Body of pancreas (tissue), 4 donors: ENCODE measurements around the gene PEX11A. TPM values are rescaled to one million over a fixed set of nuclear protein-coding genes. Genes with fewer than 3 reads are reported as not detected.

Experiments used
- ATAC-seq: fragments of 150-250 bp; one replicate; pipeline ENCODE4 v1.9.1; 2016
- DNase-seq, 4 donors: peaks; one replicate each; pipeline ENCODE4 v3.0.0-alpha.2; 2019
- H3K27ac ChIP-seq, 4 donors: fragments of 200-600 bp; sonication (generic); 1 replicate in 3 of 4; 2 replicates in 1 of 4; pipeline versions ENCODE4 v1.5.1 to v1.6.1; 2016 to 2019; ENCODE audit warnings: mild to moderate bottlenecking in 1 of 4, mixed read lengths in 1 of 4, moderate library complexity in 1 of 4
- H3K27me3 ChIP-seq, 2 donors: fragments of 200-600 bp; sonication (generic); one replicate each; pipeline ENCODE4 v1.6.0; 2016; ENCODE audit warnings: mild to moderate bottlenecking in 1 of 2
- H3K36me3 ChIP-seq, 2 donors: fragments of 200-600 bp; sonication (generic); replicated peaks in 1 of 2; 2 replicates each; pipeline ENCODE4 v1.5.1; 2016; ENCODE audit warnings: low read depth in 2 of 2; ENCODE audit not compliant: insufficient read depth in 1 of 2
- H3K4me1 ChIP-seq: fragments of 200-600 bp; sonication (generic); one replicate; pipeline ENCODE4 v1.6.0; 2016
- H3K4me3 ChIP-seq, 2 donors: fragments of 200-600 bp; sonication (generic); 1 replicate in 1 of 2; 2 replicates in 1 of 2; pipeline ENCODE4 v1.5.1; 2016 to 2019
- H3K9me3 ChIP-seq, 3 donors: fragments of 200-600 bp; sonication (generic); 1 replicate in 2 of 3; 2 replicates in 1 of 3; pipeline ENCODE4 v1.5.1; 2016
- POLR2A ChIP-seq, 3 donors: fragments of 450-650 bp; IDR thresholded peaks; one replicate each; pipeline ENCODE4 v1.6.1; 2016; ENCODE audit warnings: antibody characterized with exemption in 3 of 3, mild to moderate bottlenecking in 2 of 3
- WGBS, 2 donors: methylation state at CpG; one replicate each; pipeline ENCODE4 v1.1.5; 2017; 5-methylcytosine and 5-hydroxymethylcytosine counted together
- intact Hi-C: fragments of 100-400 bp; cut with DNase I; formaldehyde crosslinking; loops from one replicate; pipeline ENCODE4 v1.15.1; 2023
- total RNA-seq, 2 donors: library from RNA; depleted of rRNA; stranded (reverse); fragments of >200 nt; gene quantifications; one replicate each; pipeline ENCODE4 v1.1.0, GENCODE V29; 2016
- TF ChIP-seq, protein P1 (sequence below), 7 experiments: fragments of 450-650 bp in 4 of 7; fragments of 200-600 bp in 3 of 7; sonication (generic) in 3 of 7; IDR thresholded peaks; one replicate each; pipeline ENCODE4 v1.5.1; 2016 to 2019; ENCODE audit warnings: antibody characterized with exemption in 7 of 7

The PEX11A gene
- total RNA-seq, 2 donors from 2014 or later: 14.5 to 25.1 TPM

GRCh38 chr15:89669941-89670340 is 20.6 kb downstream of the PEX11A start:
- no peak overlapping the region for H3K4me3 ChIP-seq
- H3K27me3 ChIP-seq: no peaks in the 10 kb centered on the region
- H3K4me1 ChIP-seq: peaks cover 6% of the 10 kb centered on the region
- H3K9me3 ChIP-seq: no peaks in the 10 kb centered on the region
- WGBS, 2 donors: 89% methylated on average over 15 of the region's 15 CpGs; no CpG with 5 or more reads in 1 of the 2 donors
- ATAC-seq: no peak
- no peak for DNase-seq
- H3K27ac ChIP-seq: no peak overlapping the region
- H3K36me3 ChIP-seq: no peaks in the 10 kb centered on the region
- TF ChIP-seq, protein P1, sequence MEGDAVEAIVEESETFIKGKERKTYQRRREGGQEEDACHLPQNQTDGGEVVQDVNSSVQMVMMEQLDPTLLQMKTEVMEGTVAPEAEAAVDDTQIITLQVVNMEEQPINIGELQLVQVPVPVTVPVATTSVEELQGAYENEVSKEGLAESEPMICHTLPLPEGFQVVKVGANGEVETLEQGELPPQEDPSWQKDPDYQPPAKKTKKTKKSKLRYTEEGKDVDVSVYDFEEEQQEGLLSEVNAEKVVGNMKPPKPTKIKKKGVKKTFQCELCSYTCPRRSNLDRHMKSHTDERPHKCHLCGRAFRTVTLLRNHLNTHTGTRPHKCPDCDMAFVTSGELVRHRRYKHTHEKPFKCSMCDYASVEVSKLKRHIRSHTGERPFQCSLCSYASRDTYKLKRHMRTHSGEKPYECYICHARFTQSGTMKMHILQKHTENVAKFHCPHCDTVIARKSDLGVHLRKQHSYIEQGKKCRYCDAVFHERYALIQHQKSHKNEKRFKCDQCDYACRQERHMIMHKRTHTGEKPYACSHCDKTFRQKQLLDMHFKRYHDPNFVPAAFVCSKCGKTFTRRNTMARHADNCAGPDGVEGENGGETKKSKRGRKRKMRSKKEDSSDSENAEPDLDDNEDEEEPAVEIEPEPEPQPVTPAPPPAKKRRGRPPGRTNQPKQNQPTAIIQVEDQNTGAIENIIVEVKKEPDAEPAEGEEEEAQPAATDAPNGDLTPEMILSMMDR (IDR thresholded peaks at IDR 0.05): no peak
- TF ChIP-seq POLR2A (IDR thresholded peaks at IDR 0.05): no peak
- intact Hi-C loops: no loop called here

DNA sequence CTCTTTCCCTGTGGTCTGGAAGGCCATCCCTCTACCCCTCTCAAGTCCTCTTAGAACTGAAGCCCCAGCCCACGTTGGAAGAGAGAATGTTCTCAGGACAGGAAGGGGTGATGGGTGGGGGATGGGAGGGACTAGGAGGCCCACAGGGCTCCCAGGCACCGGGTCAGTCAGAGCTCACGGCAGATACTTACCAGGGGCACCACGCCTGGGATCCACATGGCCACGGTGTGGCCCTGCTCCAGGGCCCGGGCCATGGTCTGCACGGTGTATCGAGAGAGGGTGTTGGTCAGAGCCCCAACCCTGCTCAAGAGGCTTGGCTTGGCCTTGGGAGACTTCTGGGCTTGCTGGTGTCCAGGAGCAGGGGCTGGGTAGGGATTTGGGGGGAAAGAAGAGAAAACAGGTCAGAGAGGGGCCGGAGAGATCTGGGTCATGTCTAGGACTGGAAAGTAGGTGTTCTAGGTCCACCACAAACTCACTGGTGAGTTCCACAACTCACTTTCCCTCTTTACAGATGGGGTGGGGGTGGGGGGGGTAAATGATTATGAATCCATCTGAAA is 21.2 kb downstream of the PEX11A start:
- TF ChIP-seq POLR2A (IDR thresholded peaks at IDR 0.05): no peak
- TF ChIP-seq, protein P1 (IDR thresholded peaks at IDR 0.05): no peak
- Histone ChIP-seq H3K36me3 (no peaks in the 10 kb centered on the region), H3K4me1 (peaks cover 8% of the 10 kb centered on the region), H3K4me3 (no peak overlapping the region), H3K9me3 (no peaks in the 10 kb centered on the region), H3K27me3 (no peaks in the 10 kb centered on the region), H3K27ac (no peak overlapping the region)
- ATAC-seq (no peak), DNase-seq (no peak)
- WGBS, 2 donors: 65 to 83% methylated on average over 6 to 9 of the region's 9 CpGs
- intact Hi-C loops: no loop called here

GRCh38 chr15:89668171-89668570 is 22.4 kb downstream of the PEX11A start:
- WGBS, 2 donors: 84 to 97% methylated on average over 3 of the region's 3 CpGs
- Histone ChIP-seq H3K27me3 (no peaks in the 10 kb centered on the region), H3K36me3 (no peaks in the 10 kb centered on the region), H3K4me1 (peaks cover 10% of the 10 kb centered on the region), H3K4me3 (no peak overlapping the region), H3K9me3 (no peaks in the 10 kb centered on the region), H3K27ac (no peak overlapping the region)
- DNase-seq (no peak), ATAC-seq (no peak)
- intact Hi-C loops: no loop called here
- TF ChIP-seq, protein P1 (IDR thresholded peaks at IDR 0.05): no peak

GRCh38 chr15:89667706-89667960 is 22.9 kb downstream of the PEX11A start:
- Histone ChIP-seq H3K36me3 (no peaks in the 10 kb centered on the region), H3K9me3 (no peaks in the 10 kb centered on the region), H3K4me1 (peaks cover 14% of the 10 kb centered on the region), H3K27ac (no peak overlapping the region), H3K27me3 (no peaks in the 10 kb centered on the region), H3K4me3 (no peak overlapping the region)
- intact Hi-C loops: no loop called here
- TF ChIP-seq, protein P1 (IDR thresholded peaks at IDR 0.05): no peak
- no peak for TF ChIP-seq POLR2A (IDR thresholded peaks at IDR 0.05)
- DNase-seq (no peak), ATAC-seq (no peak)
- 90 to 99% methylated on average over 7 of the region's 7 CpGs for WGBS, 2 donors

DNA sequence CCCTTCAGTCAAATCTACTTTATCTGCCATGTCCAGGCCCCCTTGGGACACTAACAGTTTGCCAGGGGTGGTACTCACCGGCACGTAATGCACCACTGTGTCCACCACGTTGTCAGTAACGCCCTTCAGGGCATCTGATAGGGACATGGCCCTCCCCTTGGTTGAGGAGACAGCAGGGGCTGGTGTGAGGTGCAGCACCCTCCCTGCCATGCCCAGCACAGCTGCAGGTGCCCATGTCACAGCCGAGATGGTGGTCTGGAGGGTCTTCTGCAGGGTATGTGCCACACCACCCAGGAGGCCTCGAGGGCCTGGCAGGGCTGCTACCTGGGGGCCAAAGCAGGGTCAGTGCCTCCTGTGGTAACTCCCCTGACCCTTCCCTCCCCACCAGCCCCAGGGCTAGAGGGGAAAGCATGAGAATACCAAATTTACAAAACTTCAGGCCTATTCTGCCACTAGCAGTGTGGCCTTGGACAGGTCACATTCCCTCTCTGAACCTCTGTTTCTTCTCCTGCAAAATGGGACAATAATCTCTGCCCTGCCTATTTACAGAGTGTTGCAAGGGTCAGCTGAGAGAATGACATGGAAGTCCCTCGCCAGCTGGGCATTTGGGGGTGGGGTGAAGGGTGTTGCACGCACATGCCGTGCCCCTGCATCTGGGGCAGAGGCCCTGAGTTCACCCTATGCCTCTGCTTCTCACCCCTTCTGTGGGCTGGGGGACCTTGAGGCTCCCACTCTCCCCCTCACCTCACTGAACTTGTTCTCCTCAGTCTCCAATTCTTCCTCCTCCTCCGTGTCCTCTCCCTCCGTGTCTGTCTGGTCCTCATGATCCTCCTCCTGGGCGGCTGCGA is 23.5 kb downstream of the PEX11A start:
- H3K27ac ChIP-seq: no peak overlapping the region
- H3K9me3 ChIP-seq: no peaks in the 10 kb centered on the region
- ATAC-seq: no peak
- H3K27me3 ChIP-seq: no peaks in the 10 kb centered on the region
- no peak for TF ChIP-seq POLR2A (IDR thresholded peaks at IDR 0.05)
- TF ChIP-seq, protein P1 (IDR thresholded peaks at IDR 0.05): no peak
- no peaks in the 10 kb centered on the region for H3K36me3 ChIP-seq
- 81 to 82% methylated on average over 9 to 11 of the region's 13 CpGs for WGBS, 2 donors
- H3K4me1 ChIP-seq: peaks cover 14% of the 10 kb centered on the region
- DNase-seq: no peak
- intact Hi-C loops: no loop called here
- H3K4me3 ChIP-seq: no peak overlapping the region
